ENCODE data around the gene ATOX1.

Gene ATOX1

DNA sequence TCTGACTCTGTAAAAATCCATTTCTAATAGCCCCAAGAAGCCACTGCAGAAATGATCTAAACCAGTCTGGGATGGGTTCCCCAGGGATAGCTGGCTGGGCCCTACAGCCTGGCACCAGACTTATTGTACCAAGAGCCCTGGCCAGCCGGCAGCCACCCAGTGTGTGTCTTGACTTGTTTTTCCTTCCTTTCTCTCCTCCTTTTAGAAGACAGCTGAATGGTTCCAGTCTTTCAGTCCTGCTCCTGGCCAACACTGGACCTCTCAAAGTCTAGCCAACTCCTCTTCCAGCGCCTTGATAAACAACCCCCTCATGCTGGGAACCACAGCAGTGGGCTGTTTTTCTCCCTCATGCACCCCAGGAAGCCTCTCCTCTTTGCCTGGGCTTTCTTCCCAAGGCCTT, 34.1 kb downstream of the ATOX1 start:
- Histone ChIP-seq H3K27ac (ENCODE audit: low read length) (no peak overlapping the region), H3K9me3 (ENCODE audit: control insufficient read depth in 1 of 2, low read length in 2 of 2) (no peaks in the 10 kb centered on the region), H3K4me3 (ENCODE audit: low read depth in 1 of 2, low read length in 2 of 2) (no peak overlapping the region), H3K36me3 (ENCODE audit: control insufficient read depth in 1 of 2, insufficient read depth in 2 of 2, low read length in 2 of 2) (no peaks in the 10 kb centered on the region), H3K4me1 (ENCODE audit: control insufficient read depth in 1 of 2, insufficient read depth in 2 of 2, low read length in 2 of 2) (peaks cover 0 to 6% of the 10 kb centered on the region in 2 donors), H3K27me3 (ENCODE audit: low read depth, low read length) (no peaks in the 10 kb centered on the region)

DNA sequence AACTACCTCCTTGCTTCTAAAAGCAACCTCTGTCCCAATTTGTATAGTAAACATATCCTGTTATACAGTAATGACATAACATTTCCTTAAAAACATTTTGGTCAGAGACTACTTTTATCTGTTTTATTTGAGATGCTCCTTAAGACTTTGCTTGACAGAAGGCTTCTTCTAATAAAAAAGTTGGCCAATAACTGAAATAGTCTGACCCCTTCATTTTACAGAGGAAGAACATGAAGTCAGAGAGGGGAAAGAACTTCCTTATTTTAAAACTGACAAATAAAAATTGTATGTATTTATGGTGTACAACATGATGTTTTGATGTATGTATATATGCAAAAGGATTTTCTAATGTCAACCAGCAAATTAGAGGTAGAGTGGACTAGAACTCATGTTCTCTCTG, 35.9 kb downstream of the ATOX1 start:
- H3K4me1 ChIP-seq (ENCODE audit: control insufficient read depth in 1 of 2, insufficient read depth in 2 of 2, low read length in 2 of 2): peaks cover 0 to 6% of the 10 kb centered on the region in 2 donors
- H3K27me3 ChIP-seq (ENCODE audit: low read depth, low read length): no peaks in the 10 kb centered on the region
- no peak overlapping the region for H3K4me3 ChIP-seq (ENCODE audit: low read depth in 1 of 2, low read length in 2 of 2)
- H3K27ac ChIP-seq (ENCODE audit: low read length): no peak overlapping the region
- no peaks in the 10 kb centered on the region for H3K9me3 ChIP-seq (ENCODE audit: control insufficient read depth in 1 of 2, low read length in 2 of 2)
- no peaks in the 10 kb centered on the region for H3K36me3 ChIP-seq (ENCODE audit: control insufficient read depth in 1 of 2, insufficient read depth in 2 of 2, low read length in 2 of 2)

- Histone ChIP-seq H3K4me3 (ENCODE audit: low read depth in 1 of 2, low read length in 2 of 2) (no peak overlapping the region), H3K4me1 (ENCODE audit: control insufficient read depth in 1 of 2, insufficient read depth in 2 of 2, low read length in 2 of 2) (peaks cover 0 to 6% of the 10 kb centered on the region in 2 donors), H3K27ac (ENCODE audit: low read length) (no peak overlapping the region), H3K27me3 (ENCODE audit: low read depth, low read length) (no peaks in the 10 kb centered on the region), H3K36me3 (ENCODE audit: control insufficient read depth in 1 of 2, insufficient read depth in 2 of 2, low read length in 2 of 2) (no peaks in the 10 kb centered on the region), H3K9me3 (ENCODE audit: control insufficient read depth in 1 of 2, low read length in 2 of 2) (no peaks in the 10 kb centered on the region)
These were observed 36.5 kb downstream of the ATOX1 start for GRCh38 chr5:151721812-151722391.

DNA sequence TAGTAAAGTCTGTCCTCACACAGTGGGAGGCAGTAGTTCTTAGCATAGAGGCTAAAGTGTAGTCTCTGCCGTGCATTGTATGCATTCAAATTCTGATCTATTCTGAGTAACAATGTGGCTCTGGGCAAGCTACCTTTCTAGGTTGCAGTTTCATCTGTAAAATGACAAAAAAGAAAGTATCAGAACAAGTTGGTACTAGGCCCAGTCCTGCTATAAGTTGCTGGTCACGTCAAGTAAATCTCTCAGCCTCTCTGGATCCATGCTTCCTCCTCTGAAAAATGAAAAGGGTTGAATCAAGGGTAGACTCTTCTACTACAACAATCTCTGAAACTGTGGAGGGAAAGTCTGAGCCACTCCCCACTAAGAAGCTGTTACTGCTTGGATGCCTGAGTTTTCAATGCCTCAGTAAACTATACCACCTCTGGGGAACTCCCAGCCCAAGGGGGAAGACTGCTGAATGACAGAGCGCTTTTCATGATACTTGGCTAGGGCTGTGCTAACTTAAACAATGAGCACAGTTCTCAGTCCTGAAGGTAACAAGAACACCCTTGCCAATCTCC, 37.3 kb downstream of the ATOX1 start:
- no peaks in the 10 kb centered on the region for H3K36me3 ChIP-seq (ENCODE audit: control insufficient read depth in 1 of 2, insufficient read depth in 2 of 2, low read length in 2 of 2)
- no peak overlapping the region for H3K27ac ChIP-seq (ENCODE audit: low read length)
- H3K9me3 ChIP-seq (ENCODE audit: control insufficient read depth in 1 of 2, low read length in 2 of 2): no peaks in the 10 kb centered on the region
- peaks cover 0 to 6% of the 10 kb centered on the region in 2 donors for H3K4me1 ChIP-seq (ENCODE audit: control insufficient read depth in 1 of 2, insufficient read depth in 2 of 2, low read length in 2 of 2)
- no peaks in the 10 kb centered on the region for H3K27me3 ChIP-seq (ENCODE audit: low read depth, low read length)
- H3K4me3 ChIP-seq (ENCODE audit: low read depth in 1 of 2, low read length in 2 of 2): no peak overlapping the region

DNA sequence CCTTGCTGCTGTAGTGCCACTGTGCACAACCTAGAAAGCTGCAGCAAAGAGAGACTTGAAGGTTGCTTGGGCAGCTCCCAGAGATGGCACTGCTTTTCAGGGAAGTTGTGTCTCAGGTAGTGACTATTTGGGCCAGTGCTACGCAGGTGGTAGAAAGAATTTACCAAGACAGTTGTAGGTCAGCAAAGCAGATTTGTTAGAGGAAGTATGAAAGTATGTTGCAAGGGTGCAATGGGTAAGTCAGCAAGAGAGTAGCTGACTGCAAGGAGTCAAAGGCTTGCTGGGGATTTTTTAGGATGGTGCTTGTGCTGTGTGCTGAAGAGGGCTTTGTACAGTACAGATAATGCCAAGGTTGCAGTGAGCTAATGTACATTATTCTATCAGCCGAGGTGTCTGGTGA, 38.2 kb downstream of the ATOX1 start:
- no peak overlapping the region for H3K4me3 ChIP-seq (ENCODE audit: low read depth in 1 of 2, low read length in 2 of 2)
- H3K4me1 ChIP-seq (ENCODE audit: control insufficient read depth in 1 of 2, insufficient read depth in 2 of 2, low read length in 2 of 2): peaks cover 0 to 6% of the 10 kb centered on the region in 2 donors
- no peak overlapping the region for H3K27ac ChIP-seq (ENCODE audit: low read length)
- no peaks in the 10 kb centered on the region for H3K36me3 ChIP-seq (ENCODE audit: control insufficient read depth in 1 of 2, insufficient read depth in 2 of 2, low read length in 2 of 2)
- H3K27me3 ChIP-seq (ENCODE audit: low read depth, low read length): no peaks in the 10 kb centered on the region
- no peaks in the 10 kb centered on the region for H3K9me3 ChIP-seq (ENCODE audit: control insufficient read depth in 1 of 2, low read length in 2 of 2)

DNA sequence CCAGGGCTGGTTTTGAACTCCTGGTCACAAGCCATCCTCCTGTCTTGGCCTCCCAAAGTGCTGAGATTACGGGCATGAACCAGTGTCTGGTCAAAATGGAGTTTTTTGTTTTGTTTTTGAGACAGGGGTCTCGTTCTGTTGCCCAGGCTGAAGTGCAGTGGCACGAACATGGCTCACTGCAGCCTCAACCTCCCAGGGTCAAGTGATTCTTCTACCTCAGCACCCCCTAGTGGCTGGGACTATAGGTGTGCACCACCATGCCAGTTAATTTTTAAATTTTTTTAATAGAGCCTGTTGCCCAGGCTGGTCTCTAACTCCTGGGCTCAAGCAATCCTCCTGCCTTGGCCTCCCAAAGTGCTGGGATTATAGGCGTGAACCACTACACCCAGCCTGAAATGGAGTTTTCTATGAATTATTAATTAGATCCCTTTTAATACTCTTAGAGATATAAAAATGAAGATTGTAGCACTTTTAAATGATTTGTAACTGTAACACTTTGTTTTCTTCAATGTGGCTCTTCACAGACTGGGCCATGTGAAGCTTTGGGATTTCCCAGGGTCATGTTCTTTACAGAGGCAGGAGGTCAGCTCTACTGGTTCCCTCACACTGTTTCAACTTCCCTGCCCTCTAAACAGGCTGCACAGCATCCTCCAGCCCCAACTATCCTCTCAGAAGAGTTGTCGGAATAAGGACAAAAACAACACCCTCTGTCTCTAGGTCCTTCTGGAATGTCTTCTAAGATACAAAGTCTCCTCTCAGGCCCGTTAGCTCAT, 39.0 kb downstream of the ATOX1 start:
- Histone ChIP-seq H3K9me3 (ENCODE audit: control insufficient read depth in 1 of 2, low read length in 2 of 2) (no peaks in the 10 kb centered on the region), H3K4me1 (ENCODE audit: control insufficient read depth in 1 of 2, insufficient read depth in 2 of 2, low read length in 2 of 2) (peaks cover 0 to 2% of the 10 kb centered on the region in 2 donors), H3K27ac (ENCODE audit: low read length) (no peak overlapping the region), H3K36me3 (ENCODE audit: control insufficient read depth in 1 of 2, insufficient read depth in 2 of 2, low read length in 2 of 2) (no peaks in the 10 kb centered on the region), H3K27me3 (ENCODE audit: low read depth, low read length) (no peaks in the 10 kb centered on the region), H3K4me3 (ENCODE audit: low read depth in 1 of 2, low read length in 2 of 2) (no peak overlapping the region)

GRCh38 chr5:151718646-151719045, 39.8 kb downstream of the ATOX1 start:
- Histone ChIP-seq H3K27me3 (ENCODE audit: low read depth, low read length) (no peaks in the 10 kb centered on the region), H3K4me3 (ENCODE audit: low read depth in 1 of 2, low read length in 2 of 2) (no peak overlapping the region), H3K4me1 (ENCODE audit: control insufficient read depth in 1 of 2, insufficient read depth in 2 of 2, low read length in 2 of 2) (no peaks in the 10 kb centered on the region), H3K27ac (ENCODE audit: low read length) (no peak overlapping the region), H3K36me3 (ENCODE audit: control insufficient read depth in 1 of 2, insufficient read depth in 2 of 2, low read length in 2 of 2) (no peaks in the 10 kb centered on the region), H3K9me3 (ENCODE audit: control insufficient read depth in 1 of 2, low read length in 2 of 2) (no peaks in the 10 kb centered on the region)

DNA sequence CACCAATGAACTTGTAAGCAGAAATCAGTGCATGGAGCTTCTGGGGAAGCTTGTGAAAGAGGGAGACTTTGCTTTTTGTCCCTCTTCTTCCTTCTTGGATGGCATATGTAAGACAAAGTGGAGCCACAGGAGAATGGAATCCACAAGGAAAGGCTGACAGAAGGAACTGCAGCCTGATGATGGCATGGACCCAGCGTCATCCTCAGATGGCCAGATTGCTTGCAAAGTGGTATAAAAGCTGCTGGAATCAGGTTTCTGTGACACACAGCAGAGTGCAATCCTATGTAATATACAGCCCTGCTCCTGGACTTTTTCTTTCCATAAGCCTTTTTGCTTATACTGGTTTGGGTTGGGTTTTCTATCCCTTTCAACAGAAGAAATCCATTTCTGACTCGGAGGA, 40.3 kb downstream of the ATOX1 start:
- no peak overlapping the region for H3K4me3 ChIP-seq (ENCODE audit: low read depth in 1 of 2, low read length in 2 of 2)

GRCh38 chr5:151717416-151717815, 41.0 kb downstream of the ATOX1 start:
- Histone ChIP-seq H3K36me3 (ENCODE audit: control insufficient read depth in 1 of 2, insufficient read depth in 2 of 2, low read length in 2 of 2) (no peaks in the 10 kb centered on the region), H3K27me3 (ENCODE audit: low read depth, low read length) (no peaks in the 10 kb centered on the region), H3K4me3 (ENCODE audit: low read depth in 1 of 2, low read length in 2 of 2) (no peak overlapping the region), H3K4me1 (ENCODE audit: control insufficient read depth in 1 of 2, insufficient read depth in 2 of 2, low read length in 2 of 2) (no peaks in the 10 kb centered on the region), H3K9me3 (ENCODE audit: control insufficient read depth in 1 of 2, low read length in 2 of 2) (no peaks in the 10 kb centered on the region), H3K27ac (ENCODE audit: low read length) (no peak overlapping the region)

More for the DNA sequence above, 40.3 kb downstream of the ATOX1 start:
- Histone ChIP-seq H3K9me3 (ENCODE audit: control insufficient read depth in 1 of 2, low read length in 2 of 2) (no peaks in the 10 kb centered on the region), H3K36me3 (ENCODE audit: control insufficient read depth in 1 of 2, insufficient read depth in 2 of 2, low read length in 2 of 2) (no peaks in the 10 kb centered on the region), H3K27ac (ENCODE audit: low read length) (no peak overlapping the region), H3K27me3 (ENCODE audit: low read depth, low read length) (no peaks in the 10 kb centered on the region), H3K4me1 (ENCODE audit: control insufficient read depth in 1 of 2, insufficient read depth in 2 of 2, low read length in 2 of 2) (no peaks in the 10 kb centered on the region)

- Histone ChIP-seq H3K27ac (ENCODE audit: low read length) (no peak overlapping the region), H3K9me3 (ENCODE audit: control insufficient read depth in 1 of 2, low read length in 2 of 2) (no peaks in the 10 kb centered on the region), H3K4me1 (ENCODE audit: control insufficient read depth in 1 of 2, insufficient read depth in 2 of 2, low read length in 2 of 2) (no peaks in the 10 kb centered on the region), H3K4me3 (ENCODE audit: low read depth in 1 of 2, low read length in 2 of 2) (no peak overlapping the region), H3K36me3 (ENCODE audit: control insufficient read depth in 1 of 2, insufficient read depth in 2 of 2, low read length in 2 of 2) (no peaks in the 10 kb centered on the region), H3K27me3 (ENCODE audit: low read depth, low read length) (no peaks in the 10 kb centered on the region)
These were observed 49.2 kb downstream of the ATOX1 start for GRCh38 chr5:151709109-151709735.

GRCh38 chr5:151708126-151708525, 50.3 kb downstream of the ATOX1 start:
- Histone ChIP-seq H3K9me3 (ENCODE audit: control insufficient read depth in 1 of 2, low read length in 2 of 2) (no peaks in the 10 kb centered on the region), H3K27ac (ENCODE audit: low read length) (no peak overlapping the region), H3K36me3 (ENCODE audit: control insufficient read depth in 1 of 2, insufficient read depth in 2 of 2, low read length in 2 of 2) (no peaks in the 10 kb centered on the region), H3K4me3 (ENCODE audit: low read depth in 1 of 2, low read length in 2 of 2) (no peak overlapping the region), H3K27me3 (ENCODE audit: low read depth, low read length) (no peaks in the 10 kb centered on the region), H3K4me1 (ENCODE audit: control insufficient read depth in 1 of 2, insufficient read depth in 2 of 2, low read length in 2 of 2) (no peaks in the 10 kb centered on the region)
